GM06990 (cell line): ENCODE results near the gene OBSCN.

Source experiments
- DNase-seq: peaks from one replicate; pipeline ENCODE4 v3.0.0-alpha.2; 2011; ENCODE audit not compliant: insufficient read length; ENCODE audit errors: extremely low read depth
- H3K27me3 ChIP-seq: replicated peaks from 2 replicates; pipeline ENCODE4 v1.6.0; 2011; ENCODE audit warnings: low read length; ENCODE audit not compliant: control insufficient read depth, insufficient read depth
- H3K36me3 ChIP-seq: 2 replicates; pipeline ENCODE4 v1.5.1; 2011; ENCODE audit warnings: low read length; ENCODE audit not compliant: control insufficient read depth, insufficient read depth
- H3K4me3 ChIP-seq: replicated peaks from 2 replicates; pipeline ENCODE4 v1.5.1; 2011; ENCODE audit warnings: low read depth, mild to moderate bottlenecking, control low read depth, low read length
- CTCF ChIP-seq: IDR thresholded peaks from 2 replicates; pipeline ENCODE4 v1.5.1; 2011; ENCODE audit warnings: low read length, control low read depth, mild to moderate bottlenecking, inconsistent platforms; ENCODE audit not compliant: insufficient read depth, poor library complexity, severe bottlenecking

Gene OBSCN

GRCh38 chr1:228275179-228275429 lies 67.3 kb downstream of the OBSCN start:
- H3K27me3 ChIP-seq, result peaks cover 1% of the 10 kb centered on the region
- TF ChIP-seq CTCF, result no peak
- no peak for DNase-seq
- no peaks in the 10 kb centered on the region for H3K36me3 ChIP-seq
- no peak overlapping the region for H3K4me3 ChIP-seq

- H3K4me3 ChIP-seq, result peak overlapping the region; percentile 26
- H3K36me3 ChIP-seq, result no peaks in the 10 kb centered on the region
- H3K27me3 ChIP-seq, result peaks cover 1% of the 10 kb centered on the region
- peak; percentile 63 for DNase-seq
- TF ChIP-seq CTCF, result no peak
These were observed 67.8 kb downstream of the OBSCN start for GRCh38 chr1:228275430-228276173.

- no peak for DNase-seq
- H3K27me3 ChIP-seq, result peaks cover 1% of the 10 kb centered on the region
- H3K4me3 ChIP-seq, result no peak overlapping the region
- no peak for TF ChIP-seq CTCF
- H3K36me3 ChIP-seq, result no peaks in the 10 kb centered on the region
These were observed 68.5 kb downstream of the OBSCN start for GRCh38 chr1:228276174-228276831.

- TF ChIP-seq CTCF, result no peak
- Histone ChIP-seq H3K4me3 (no peak overlapping the region), H3K36me3 (no peaks in the 10 kb centered on the region), H3K27me3 (peaks cover 1% of the 10 kb centered on the region)
- no peak for DNase-seq
These were observed 69.2 kb downstream of the OBSCN start for GRCh38 chr1:228276901-228277490.

- no peak for TF ChIP-seq CTCF
- no peak for DNase-seq
- H3K36me3 ChIP-seq, result no peaks in the 10 kb centered on the region
These were observed 69.9 kb downstream of the OBSCN start for GRCh38 chr1:228277491-228278431.

More at GRCh38 chr1:228277491-228278431, 69.9 kb downstream of the OBSCN start:
- Histone ChIP-seq H3K27me3 (peaks cover 1% of the 10 kb centered on the region), H3K4me3 (no peak overlapping the region)
